Loucy (cell line): Measurements from ENCODE around the gene GGT5.
"Not testable (repeated sequence)": the region's sequence is repeated elsewhere in the genome, so short reads cannot be mapped to it uniquely, and the experiment has no call there.

Experiments used
- H2AFZ ChIP-seq: fragments of 200-600 bp; sonication (generic); 2 replicates; pipeline ENCODE4 v1.6.0; 2016; ENCODE audit warnings: antibody characterized with exemption, mild to moderate bottlenecking, low read length, moderate library complexity
- H3F3A ChIP-seq: fragments of 200-600 bp; 2 replicates; pipeline ENCODE4 v1.6.0; 2016; ENCODE audit warnings: antibody characterized with exemption, low read depth, mild to moderate bottlenecking
- H3K27me3 ChIP-seq: fragments of 200-600 bp; sonication (generic); 2 replicates; pipeline ENCODE4 v1.6.1; 2014; ENCODE audit warnings: low read length, mild to moderate bottlenecking; ENCODE audit not compliant: insufficient read depth, poor library complexity, severe bottlenecking
- H3K36me3 ChIP-seq: fragments of 200-600 bp; sonication (generic); 2 replicates; pipeline ENCODE4 v1.6.1; 2016; ENCODE audit warnings: low read length; ENCODE audit not compliant: insufficient read depth
- H3K4me1 ChIP-seq: fragments of 200-600 bp; sonication (generic); 2 replicates; pipeline ENCODE4 v1.5.1; 2014; ENCODE audit warnings: low read length, mild to moderate bottlenecking; ENCODE audit not compliant: insufficient read depth, poor library complexity, severe bottlenecking
- H3K4me2 ChIP-seq: fragments of 200-600 bp; sonication (generic); 2 replicates; pipeline ENCODE4 v1.6.0; 2014; ENCODE audit warnings: antibody characterized with exemption, low read length, low read depth, mild to moderate bottlenecking; ENCODE audit not compliant: poor library complexity, severe bottlenecking
- H3K4me3 ChIP-seq: fragments of 200-600 bp; sonication (generic); 2 replicates; pipeline ENCODE4 v1.5.1; 2014; ENCODE audit warnings: low read length, mild to moderate bottlenecking, mixed read lengths; ENCODE audit not compliant: poor library complexity, severe bottlenecking
- H3K79me2 ChIP-seq: fragments of 200-600 bp; sonication (generic); 2 replicates; pipeline ENCODE4 v1.6.1; 2014; ENCODE audit warnings: low read length; ENCODE audit not compliant: insufficient read depth
- H3K9ac ChIP-seq: fragments of 200-600 bp; sonication (generic); 2 replicates; pipeline ENCODE4 v1.6.0; 2014; ENCODE audit warnings: mild to moderate bottlenecking, low read depth, low read length, moderate library complexity; ENCODE audit not compliant: poor library complexity, severe bottlenecking
- H3K9me2 ChIP-seq: fragments of 200-600 bp; sonication (generic); replicated peaks from 2 replicates; pipeline ENCODE4 v1.6.1; 2016; ENCODE audit warnings: low read depth, low read length, mixed read lengths
- H3K9me3 ChIP-seq: fragments of 200-600 bp; sonication (generic); 2 replicates; pipeline ENCODE4 v1.6.1; 2014; ENCODE audit warnings: mild to moderate bottlenecking, antibody characterized with exemption, low read length, low read depth; ENCODE audit not compliant: insufficient read depth
- H4K20me1 ChIP-seq: fragments of 200-600 bp; sonication (generic); 2 replicates; pipeline ENCODE4 v1.6.0; 2014; ENCODE audit warnings: antibody characterized with exemption, low read length, mild to moderate bottlenecking; ENCODE audit not compliant: insufficient read depth, poor library complexity, severe bottlenecking
- EZH2phosphoT487 ChIP-seq: fragments of 200-600 bp; IDR thresholded peaks from 2 replicates; pipeline ENCODE4 v1.6.1; 2018; ENCODE audit warnings: antibody characterized with exemption, mild to moderate bottlenecking, moderate library complexity, borderline replicate concordance
- TF ChIP-seq, protein P1 (sequence below): fragments of 200-600 bp; sonication (generic); conservative IDR thresholded peaks from 2 replicates; pipeline ENCODE4 v1.5.1; 2014; ENCODE audit warnings: mild to moderate bottlenecking, antibody characterized with exemption, low read length

The GGT5 gene

DNA sequence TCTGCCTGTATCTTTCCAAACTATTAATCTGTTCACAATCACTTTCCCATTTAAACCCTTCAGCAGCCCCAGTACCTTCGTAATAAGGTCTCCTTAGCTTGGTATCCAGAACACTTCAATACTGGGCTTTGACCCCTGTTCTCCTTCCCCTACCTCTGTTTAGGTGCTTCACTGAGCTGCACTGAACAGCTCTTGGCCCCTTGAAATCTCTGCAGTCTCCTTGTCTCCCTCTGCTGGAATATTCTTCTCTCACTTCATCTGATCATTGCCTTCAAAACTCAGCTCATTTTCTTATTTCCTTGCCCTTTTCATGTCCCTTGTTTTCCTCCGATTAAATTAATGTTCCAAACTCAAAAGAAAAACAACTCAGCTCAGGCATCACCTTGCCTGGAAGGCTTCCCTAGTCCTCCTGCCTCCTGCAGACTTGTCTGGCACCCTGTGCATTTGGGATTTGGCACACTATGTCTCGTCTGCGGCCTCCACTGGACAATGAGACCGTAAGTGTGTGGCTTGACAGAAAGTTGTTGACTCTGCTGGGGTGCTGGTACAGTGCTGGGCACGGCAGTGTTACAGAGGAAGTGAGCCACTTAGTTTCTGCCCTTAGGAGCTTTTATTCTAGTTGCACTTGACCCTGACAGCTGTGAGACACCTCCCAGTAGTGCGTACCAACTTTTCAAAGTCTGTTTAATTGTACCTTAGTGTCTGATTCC is 30.0 kb upstream of the GGT5 start:
- TF ChIP-seq, protein P1, sequence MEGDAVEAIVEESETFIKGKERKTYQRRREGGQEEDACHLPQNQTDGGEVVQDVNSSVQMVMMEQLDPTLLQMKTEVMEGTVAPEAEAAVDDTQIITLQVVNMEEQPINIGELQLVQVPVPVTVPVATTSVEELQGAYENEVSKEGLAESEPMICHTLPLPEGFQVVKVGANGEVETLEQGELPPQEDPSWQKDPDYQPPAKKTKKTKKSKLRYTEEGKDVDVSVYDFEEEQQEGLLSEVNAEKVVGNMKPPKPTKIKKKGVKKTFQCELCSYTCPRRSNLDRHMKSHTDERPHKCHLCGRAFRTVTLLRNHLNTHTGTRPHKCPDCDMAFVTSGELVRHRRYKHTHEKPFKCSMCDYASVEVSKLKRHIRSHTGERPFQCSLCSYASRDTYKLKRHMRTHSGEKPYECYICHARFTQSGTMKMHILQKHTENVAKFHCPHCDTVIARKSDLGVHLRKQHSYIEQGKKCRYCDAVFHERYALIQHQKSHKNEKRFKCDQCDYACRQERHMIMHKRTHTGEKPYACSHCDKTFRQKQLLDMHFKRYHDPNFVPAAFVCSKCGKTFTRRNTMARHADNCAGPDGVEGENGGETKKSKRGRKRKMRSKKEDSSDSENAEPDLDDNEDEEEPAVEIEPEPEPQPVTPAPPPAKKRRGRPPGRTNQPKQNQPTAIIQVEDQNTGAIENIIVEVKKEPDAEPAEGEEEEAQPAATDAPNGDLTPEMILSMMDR = 0 out of 2 replicates have a peak, but pooled peaks have one; percentile 30
- peaks cover 75% of the 10 kb centered on the region for H3K79me2 ChIP-seq

DNA sequence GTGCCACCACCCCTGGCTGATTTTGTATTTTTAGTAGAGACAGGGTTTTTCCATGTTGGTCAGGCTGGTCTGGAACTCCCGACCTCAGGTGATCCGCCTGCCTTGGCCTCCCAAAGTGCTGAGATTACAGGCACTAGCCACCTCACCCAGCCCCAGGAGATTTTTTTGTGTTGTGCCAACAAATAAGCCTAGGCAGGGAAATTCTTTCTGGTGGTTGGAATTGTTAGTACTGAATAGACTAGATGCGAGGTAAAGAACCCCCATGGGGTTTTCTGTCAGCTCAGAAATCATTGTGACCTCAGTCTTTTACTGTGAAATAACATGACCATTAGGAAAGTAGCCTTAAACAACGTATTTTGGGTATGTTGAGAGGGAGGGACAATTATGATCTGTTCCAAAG is 29.0 kb upstream of the GGT5 start:
- Histone ChIP-seq H3K9ac (peak overlapping the region; percentile 95), H3K79me2 (peaks cover 70% of the 10 kb centered on the region), H4K20me1 (peaks cover 39% of the 10 kb centered on the region), H3K4me1 (peaks cover 31% of the 10 kb centered on the region), H3K4me3 (peak overlapping the region; percentile 81), H3K4me2 (peak overlapping the region; percentile 78)
- not testable (repeated sequence) for H3K27me3 ChIP-seq, H3K36me3 ChIP-seq, H3K9me2 ChIP-seq, H3K9me3 ChIP-seq, H2AFZ ChIP-seq, H3F3A ChIP-seq

More for the DNA sequence above, 30.0 kb upstream of the GGT5 start:
- Histone ChIP-seq H4K20me1 (peaks cover 40% of the 10 kb centered on the region), H3K4me2 (peak overlapping the region; percentile 78), H3K4me3 (peak overlapping the region; percentile 81), H3K4me1 (peaks cover 31% of the 10 kb centered on the region)
- not testable (repeated sequence) for H3K9me3 ChIP-seq, H2AFZ ChIP-seq, H3K27me3 ChIP-seq, H3K9me2 ChIP-seq, H3K9ac ChIP-seq, H3F3A ChIP-seq, H3K36me3 ChIP-seq

DNA sequence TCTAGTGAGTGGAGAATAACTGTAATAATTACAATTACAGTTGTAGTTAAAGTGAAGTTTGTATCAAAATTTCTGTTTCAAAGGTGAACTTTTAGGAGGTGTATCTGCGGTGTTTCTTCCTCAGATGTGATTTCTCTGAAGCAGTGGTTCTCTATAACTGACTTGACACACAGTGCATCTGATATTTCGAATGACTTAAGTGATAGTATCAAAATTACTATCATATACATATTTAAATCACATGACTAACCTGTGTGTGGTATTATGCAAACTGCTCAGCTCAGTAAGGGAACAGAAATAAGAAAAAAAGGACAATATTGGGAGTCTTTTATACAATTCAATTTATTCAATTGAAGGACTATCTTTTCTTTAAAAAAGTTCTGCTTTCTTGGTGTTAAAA is 28.1 kb upstream of the GGT5 start:
- not testable (repeated sequence) for H3K36me3 ChIP-seq, H3F3A ChIP-seq, H3K9me3 ChIP-seq, H3K9me2 ChIP-seq, H3K27me3 ChIP-seq, H2AFZ ChIP-seq
- peaks cover 27% of the 10 kb centered on the region for H3K4me1 ChIP-seq
- peak overlapping the region; percentile 95 for H3K9ac ChIP-seq
- H3K4me3 ChIP-seq = peak overlapping the region; percentile 81
- H4K20me1 ChIP-seq = peaks cover 35% of the 10 kb centered on the region
- H3K79me2 ChIP-seq = peaks cover 64% of the 10 kb centered on the region
- peak overlapping the region; percentile 78 for H3K4me2 ChIP-seq

DNA sequence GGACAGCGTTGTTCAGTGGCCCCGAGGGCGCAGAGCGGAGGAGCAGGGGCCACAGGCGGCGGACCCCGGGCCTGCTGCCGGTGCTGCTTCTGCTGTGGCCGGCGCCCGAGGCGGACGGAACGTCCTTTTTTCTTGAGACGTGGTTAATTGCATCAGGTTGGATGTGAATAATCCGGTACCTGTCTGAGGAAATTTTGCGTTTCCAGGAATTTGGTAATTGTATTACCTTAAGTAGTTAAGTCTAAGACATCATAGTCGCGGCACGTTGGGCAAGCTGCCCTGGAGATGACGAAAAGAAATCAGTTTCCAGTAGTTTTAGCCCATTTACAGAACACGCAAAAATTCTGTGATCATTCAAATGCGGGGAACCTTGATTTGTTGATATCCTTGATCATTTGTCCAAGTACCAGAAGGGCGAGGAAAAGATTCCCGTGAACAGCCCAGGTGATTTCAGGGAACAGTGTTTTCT is 26.5 kb upstream of the GGT5 start:
- Histone ChIP-seq H3K9ac (peak overlapping the region; percentile 95), H4K20me1 (peaks cover 35% of the 10 kb centered on the region), H2AFZ (peak overlapping the region; percentile 91), H3K4me3 (peak overlapping the region; percentile 81), H3K9me3 (no peaks in the 10 kb centered on the region), H3K36me3 (no peaks in the 10 kb centered on the region), H3K27me3 (no peaks in the 10 kb centered on the region), H3K9me2 (no peaks in the 10 kb centered on the region), H3F3A (no peaks in the 10 kb centered on the region), H3K4me1 (peaks cover 27% of the 10 kb centered on the region), H3K4me2 (peak overlapping the region; percentile 78), H3K79me2 (peaks cover 53% of the 10 kb centered on the region)
- TF ChIP-seq EZH2phosphoT487 = no peak
- TF ChIP-seq, protein P1 = no peak
